A549 (cell line): ENCODE results near the gene AFF3. TPM values are rescaled to one million over a fixed set of nuclear protein-coding genes. Genes with fewer than 3 reads are reported as not detected.

Source experiments
- ATAC-seq, 2 experiments: fragments of 200-7000 bp in 1 of 2; fragments of >200 bp in 1 of 2; cut with Nextera tagmentation in 1 of 2; cut with Tn5 transposase in 1 of 2; 3 replicates each; pipeline versions ENCODE4 v1.8.0 to v1.9.1; 2018 to 2020; ENCODE audit warnings: mild to moderate bottlenecking in 1 of 2, moderate library complexity in 1 of 2
- CTCF ChIA-PET: fragments of 300-600 bp; sonication (Branson Sonifier 250); formaldehyde crosslinking; extraction: SDS; loops from one replicate; lab custom pipeline; 2021; ENCODE audit warnings: antibody characterized with exemption, inconsistent platforms; lab: Yijun Ruan, JAX
- POLR2A ChIA-PET: fragments of 350-600 bp; formaldehyde crosslinking; extraction: SDS; loops from one replicate; lab custom pipeline; 2021; ENCODE audit warnings: antibody characterized with exemption, inconsistent platforms; lab: Yijun Ruan, JAX
- DNase-seq, 2 experiments: peaks; one replicate each; pipeline versions ENCODE4 v3.0.0 to v3.0.0-alpha.2; 2011 to 2016; ENCODE audit warnings: low read depth in 1 of 2, low spot score in 1 of 2
- FAIRE-seq: peaks from 2 replicates; lab custom pipeline; 2011; peaks lifted over from hg19 to GRCh38; lab: Jason Lieb, UNC
- H3K27ac ChIP-seq, 2 experiments: fragments of >200 bp; sonication (Bioruptor Twin); formaldehyde crosslinking; 3 replicates each; pipeline ENCODE4 v1.5.1; 2016 to 2017
- H3K4me1 ChIP-seq: fragments of >200 bp; sonication (Bioruptor Twin); formaldehyde crosslinking; 3 replicates; pipeline ENCODE4 v1.6.1; 2016
- H3K4me2 ChIP-seq: fragments of >200 bp; sonication (Bioruptor Twin); formaldehyde crosslinking; 3 replicates; pipeline ENCODE4 v1.6.1; 2016
- H3K4me3 ChIP-seq: fragments of >200 bp; sonication (Bioruptor Twin); formaldehyde crosslinking; 3 replicates; pipeline ENCODE4 v1.5.1; 2016
- H3K9me3 ChIP-seq: fragments of >200 bp; sonication (Bioruptor Twin); formaldehyde crosslinking; 3 replicates; pipeline ENCODE4 v1.6.1; 2016
- ATOH8 ChIP-seq: fragments of 250-450 bp; sonication (Bioruptor Pico); IDR thresholded peaks from 2 replicates; pipeline ENCODE4 v1.5.0; 2020; ENCODE audit warnings: low read depth, mild to moderate bottlenecking, moderate library complexity
- BCL3 ChIP-seq: fragments of >200 bp; sonication (Bioruptor Twin); formaldehyde crosslinking; IDR thresholded peaks from 3 replicates; pipeline ENCODE4 v1.6.1; 2016
- CBX2 ChIP-seq: fragments of 200-600 bp; sonication (generic); IDR thresholded peaks from 2 replicates; pipeline ENCODE4 v1.6.1; 2016; ENCODE audit warnings: low read depth, mild to moderate bottlenecking, borderline replicate concordance
- CBX8 ChIP-seq: fragments of 200-600 bp; sonication (generic); IDR thresholded peaks from 2 replicates; pipeline ENCODE4 v1.6.1; 2016
- CEBPB ChIP-seq, 2 experiments: fragments of >200 bp in 1 of 2; sonication (Bioruptor Twin) in 1 of 2; formaldehyde crosslinking in 1 of 2; IDR thresholded peaks; 2 replicates each; pipeline ENCODE4 v1.6.1; 2012 to 2016
- CHD2 ChIP-seq: fragments of 150-350 bp; IDR thresholded peaks from 2 replicates; pipeline ENCODE4 v1.6.1; 2014; ENCODE audit warnings: low read length; ENCODE audit not compliant: partially characterized antibody
- CHD4 ChIP-seq: fragments of 200-600 bp; sonication (generic); IDR thresholded peaks from 2 replicates; pipeline ENCODE4 v1.6.1; 2016; ENCODE audit warnings: antibody characterized with exemption, mild to moderate bottlenecking, borderline replicate concordance
- ELK1 ChIP-seq: fragments of 150-350 bp; IDR thresholded peaks from 2 replicates; pipeline ENCODE4 v1.6.1; 2014; ENCODE audit warnings: low read depth, mild to moderate bottlenecking, low read length
- FOXS1 ChIP-seq: fragments of 250-450 bp; sonication (Bioruptor Pico); IDR thresholded peaks from 2 replicates; pipeline ENCODE4 v1.5.0; 2020; ENCODE audit warnings: mild to moderate bottlenecking, moderate library complexity
- HDAC2 ChIP-seq: fragments of 200-600 bp; sonication (generic); IDR thresholded peaks from 2 replicates; pipeline ENCODE4 v1.6.1; 2016
- HES2 ChIP-seq: fragments of >200 bp; sonication (Bioruptor Twin); formaldehyde crosslinking; IDR thresholded peaks from 2 replicates; pipeline ENCODE4 v1.6.1; 2016
- HOXA7 ChIP-seq: fragments of 250-450 bp; sonication (Bioruptor Pico); IDR thresholded peaks from 2 replicates; pipeline ENCODE4 v1.5.0; 2020; ENCODE audit warnings: mild to moderate bottlenecking, moderate library complexity
- KDM1A ChIP-seq: fragments of 200-600 bp; sonication (generic); IDR thresholded peaks from 2 replicates; pipeline ENCODE4 v1.6.1; 2016; ENCODE audit warnings: low read depth, mild to moderate bottlenecking
- MAFK ChIP-seq: fragments of 450-650 bp; IDR thresholded peaks from 2 replicates; pipeline ENCODE4 v1.6.1; 2014; ENCODE audit not compliant: partially characterized antibody
- NR3C1 ChIP-seq: fragments of >200 bp; sonication (Bioruptor Twin); formaldehyde crosslinking; IDR thresholded peaks from 3 replicates; pipeline ENCODE4 v1.6.1; 2017
- POLR2A ChIP-seq: IDR thresholded peaks from 2 replicates; pipeline ENCODE4 v1.6.1; 2012; ENCODE audit warnings: mild to moderate bottlenecking, low read length
- REST ChIP-seq: fragments of 200-600 bp; sonication (generic); IDR thresholded peaks from 2 replicates; pipeline ENCODE4 v1.6.1; 2016; ENCODE audit warnings: antibody characterized with exemption, mild to moderate bottlenecking, moderate library complexity
- RNF2 ChIP-seq: fragments of 200-600 bp; sonication (generic); IDR thresholded peaks from 2 replicates; pipeline ENCODE4 v1.6.1; 2016; ENCODE audit warnings: low read depth, mild to moderate bottlenecking, antibody characterized with exemption, moderate library complexity, borderline replicate concordance
- SREBF2 ChIP-seq: fragments of 450-650 bp; IDR thresholded peaks from 2 replicates; pipeline ENCODE4 v1.6.1; 2014; ENCODE audit warnings: mild to moderate bottlenecking, moderate library complexity
- TP53 ChIP-seq: fragments of 250-450 bp; sonication (Bioruptor Pico); IDR thresholded peaks from 2 replicates; pipeline ENCODE4 v1.5.0; 2021; ENCODE audit warnings: mild to moderate bottlenecking, moderate library complexity
- ZNF302 ChIP-seq: fragments of 250-450 bp; sonication (Bioruptor Pico); IDR thresholded peaks from 2 replicates; pipeline ENCODE4 v1.9.0; 2021; ENCODE audit warnings: inconsistent platforms, mild to moderate bottlenecking, moderate library complexity
- WGBS: methylation state at CpG from one replicate; pipeline ENCODE4 v1.1.6; 2017; ENCODE audit errors: missing lambda C conversion rate; 5-methylcytosine and 5-hydroxymethylcytosine counted together
- polyA plus RNA-seq, 4 experiments: library from polyadenylated mRNA; depleted of rRNA in 3 of 4; stranded (reverse); fragments of >200 nt; fragmentation: RNase III in 1 of 4; extraction: RNeasy Plus Mini Kit Qiagen cat#74134 plus additional on column Dnase treatment in 1 of 4; gene quantifications; 2 replicates in 3 of 4; 3 replicates in 1 of 4; pipeline ENCODE4 v1.2.3, GENCODE V29; 2011 to 2017

The AFF3 gene
- polyA plus RNA-seq, 2 of the 4 experiments (the other 2 are of a cell fraction): not detected

GRCh38 chr2:99772591-99773331, 369.6 kb downstream of the AFF3 start:
- Histone ChIP-seq H3K4me3 (no peak overlapping the region), H3K4me1 (no peaks in the 10 kb centered on the region), H3K4me2 (no peak overlapping the region), H3K27ac (no peak overlapping the region), H3K9me3 (peaks cover 3% of the 10 kb centered on the region; the same call in 2 of the 3 replicates)
- no peak for DNase-seq
- ChIA-PET POLR2A (no interaction called here), CTCF (no interaction called here)
- no peak for ATAC-seq
- no peak for FAIRE-seq
- 24% methylated on average over 7 of the region's 7 CpGs for WGBS
- TF ChIP-seq CHD4: no peak
- TF ChIP-seq RNF2: no peak
- TF ChIP-seq KDM1A: no peak
- no peak for TF ChIP-seq CHD2
- TF ChIP-seq CBX2: no peak
- TF ChIP-seq BCL3: no peak
- no peak for TF ChIP-seq HOXA7 (CRISPR knock-in tag)
- no peak for TF ChIP-seq SREBF2

- POLR2A ChIA-PET: no interaction called here
- no peaks in the 10 kb centered on the region for H3K4me1 ChIP-seq
- H3K27ac ChIP-seq: no peak overlapping the region
- H3K4me2 ChIP-seq: no peak overlapping the region
- FAIRE-seq: no peak
- no peak for DNase-seq
- no peak for TF ChIP-seq RNF2
- TF ChIP-seq HES2: no peak
- TF ChIP-seq NR3C1: no peak
- TF ChIP-seq ATOH8: no peak
- TF ChIP-seq REST: no peak
- TF ChIP-seq ELK1: no peak
- TF ChIP-seq, all 56 proteins: peak for 0
- CTCF ChIA-PET: no interaction called here
- Histone ChIP-seq H3K9me3 (peaks cover 3% of the 10 kb centered on the region; the same call in 2 of the 3 replicates), H3K4me3 (no peak overlapping the region)
- ATAC-seq: no peak
- WGBS: 36% methylated on average over 13 of the region's 13 CpGs
Observed at GRCh38 chr2:99771681-99772333, 370.6 kb downstream of the AFF3 start.

- no peak overlapping the region for H3K27ac ChIP-seq
- no peak overlapping the region for H3K4me2 ChIP-seq
- TF ChIP-seq ZNF302: no peak
- TF ChIP-seq CEBPB (IDR thresholded peaks at IDR 0.05): no peak
- TF ChIP-seq SREBF2: no peak
- no peak for TF ChIP-seq FOXS1 (CRISPR knock-in tag)
- TF ChIP-seq POLR2A: no peak
- TF ChIP-seq MAFK: no peak
- TF ChIP-seq HDAC2: no peak
- TF ChIP-seq BCL3: no peak
- TF ChIP-seq TP53: no peak
- no peak for TF ChIP-seq HOXA7 (CRISPR knock-in tag)
- no peak for TF ChIP-seq CBX8
- ChIA-PET POLR2A (no interaction called here), CTCF (interaction anchor here (0.8 kb wide), 1 partner anchor 13 kb away, joined by 3 read pairs; no protein-coding TSS in a partner anchor)
- H3K4me1 ChIP-seq: no peaks in the 10 kb centered on the region
- H3K9me3 ChIP-seq: peaks cover 3% of the 10 kb centered on the region; the same call in 2 of the 3 replicates
- no peak for FAIRE-seq
- H3K4me3 ChIP-seq: no peak overlapping the region
- DNase-seq: no peak
- 33% methylated on average over 2 of the region's 2 CpGs for WGBS
- ATAC-seq: no peak
Observed at GRCh38 chr2:99770876-99771275, 371.5 kb downstream of the AFF3 start.
